Activated naive CD8-positive, alpha-beta T cell (primary cell): ENCODE results near the gene ATP1A1.

ENCODE experiments used
- H3K27ac Mint-ChIP-seq: one replicate; pipeline ENCODE4 v1.8.0; 2021; ENCODE audit warnings: mixed read lengths
- H3K27me3 Mint-ChIP-seq: one replicate; pipeline ENCODE4 v1.8.0; 2021; ENCODE audit warnings: mixed read lengths
- H3K36me3 Mint-ChIP-seq: one replicate; pipeline ENCODE4 v1.8.0; 2021; ENCODE audit warnings: mixed read lengths
- H3K4me1 Mint-ChIP-seq: one replicate; pipeline ENCODE4 v1.8.0; 2021; ENCODE audit warnings: low read depth, mixed read lengths
- H3K4me3 Mint-ChIP-seq: one replicate; pipeline ENCODE4 v1.8.0; 2021; ENCODE audit warnings: mild to moderate bottlenecking, mixed read lengths
- H3K9me3 Mint-ChIP-seq: one replicate; pipeline ENCODE4 v1.8.0; 2021; ENCODE audit warnings: low read depth, mixed read lengths

Gene ATP1A1

GRCh38 chr1:116372651-116373430, at the start of gene ATP1A1:
TSS of gene ATP1A1 (plus strand) at chr1:116373244. CDS start at chr1:116373512, 268 bp downstream.
- H3K4me1 Mint-ChIP-seq: peaks cover 40% of the 10 kb centered on the region
- no peaks in the 10 kb centered on the region for H3K9me3 Mint-ChIP-seq
- H3K27ac Mint-ChIP-seq: peak within 1 kb of the TSS; percentile 94
- peak within 1 kb of the TSS; percentile 96 for H3K4me3 Mint-ChIP-seq
- no peaks in the 10 kb centered on the region for H3K27me3 Mint-ChIP-seq
- no peaks in the 10 kb centered on the region for H3K36me3 Mint-ChIP-seq

DNA sequence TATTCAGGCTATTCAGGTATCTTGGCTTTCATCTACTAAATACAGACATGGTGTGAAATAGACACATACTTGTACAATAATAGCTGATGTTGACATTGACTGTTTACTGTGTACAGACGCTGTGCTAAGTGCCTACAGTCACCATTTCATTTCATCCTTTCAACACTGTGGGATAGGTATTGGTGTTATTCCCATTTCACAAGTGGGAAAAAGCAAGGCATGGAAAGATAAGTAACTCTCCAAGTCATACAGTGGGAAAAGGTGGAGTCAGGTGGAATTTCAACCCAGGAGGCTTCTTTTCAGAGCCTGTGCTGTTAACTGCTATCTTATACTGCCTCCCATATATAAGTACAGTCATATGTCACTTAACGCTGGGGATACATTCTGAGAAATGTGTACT, 49.6 kb upstream of the ATP1A1 start:
- Mint-ChIP-seq H3K27me3 (no peaks in the 10 kb centered on the region), H3K4me3 (no peak overlapping the region), H3K27ac (no peak overlapping the region), H3K36me3 (no peaks in the 10 kb centered on the region), H3K4me1 (peaks cover 76% of the 10 kb centered on the region), H3K9me3 (no peaks in the 10 kb centered on the region)

GRCh38 chr1:116324411-116324810, 48.6 kb upstream of the ATP1A1 start:
- Mint-ChIP-seq H3K9me3 (no peaks in the 10 kb centered on the region), H3K36me3 (no peaks in the 10 kb centered on the region), H3K4me1 (peaks cover 80% of the 10 kb centered on the region), H3K27me3 (no peaks in the 10 kb centered on the region), H3K27ac (peak overlapping the region; percentile 66), H3K4me3 (no peak overlapping the region)

GRCh38 chr1:116325104-116325503, 47.9 kb upstream of the ATP1A1 start:
- peak overlapping the region; percentile 34 for H3K4me3 Mint-ChIP-seq
- H3K27ac Mint-ChIP-seq: peak overlapping the region; percentile 66
- no peaks in the 10 kb centered on the region for H3K9me3 Mint-ChIP-seq
- H3K27me3 Mint-ChIP-seq: no peaks in the 10 kb centered on the region
- H3K4me1 Mint-ChIP-seq: peaks cover 87% of the 10 kb centered on the region
- no peaks in the 10 kb centered on the region for H3K36me3 Mint-ChIP-seq

DNA sequence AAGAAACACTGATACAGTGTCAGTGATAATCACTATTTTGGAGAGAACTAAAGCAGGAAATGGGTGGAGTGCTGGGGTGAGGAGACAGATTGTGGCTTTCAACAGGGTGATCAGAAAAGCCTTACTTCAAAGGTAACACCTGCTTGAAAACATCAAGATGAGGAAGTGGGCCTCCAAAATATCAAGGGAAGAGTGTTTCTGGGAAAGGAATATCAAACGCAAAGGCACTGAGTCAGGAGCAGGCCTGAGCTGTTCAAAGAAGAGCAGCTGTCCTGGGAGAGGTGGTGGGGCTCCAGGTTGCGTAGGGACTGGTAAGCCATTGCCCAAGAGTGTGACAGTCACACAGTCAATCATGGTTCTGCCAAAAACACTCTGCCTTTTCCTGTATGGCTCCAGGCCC, 47.1 kb upstream of the ATP1A1 start:
- H3K4me3 Mint-ChIP-seq: peak overlapping the region; percentile 69
- peaks cover 89% of the 10 kb centered on the region for H3K4me1 Mint-ChIP-seq
- no peaks in the 10 kb centered on the region for H3K27me3 Mint-ChIP-seq
- H3K27ac Mint-ChIP-seq: peak overlapping the region; percentile 96
- no peaks in the 10 kb centered on the region for H3K9me3 Mint-ChIP-seq
- H3K36me3 Mint-ChIP-seq: no peaks in the 10 kb centered on the region

DNA sequence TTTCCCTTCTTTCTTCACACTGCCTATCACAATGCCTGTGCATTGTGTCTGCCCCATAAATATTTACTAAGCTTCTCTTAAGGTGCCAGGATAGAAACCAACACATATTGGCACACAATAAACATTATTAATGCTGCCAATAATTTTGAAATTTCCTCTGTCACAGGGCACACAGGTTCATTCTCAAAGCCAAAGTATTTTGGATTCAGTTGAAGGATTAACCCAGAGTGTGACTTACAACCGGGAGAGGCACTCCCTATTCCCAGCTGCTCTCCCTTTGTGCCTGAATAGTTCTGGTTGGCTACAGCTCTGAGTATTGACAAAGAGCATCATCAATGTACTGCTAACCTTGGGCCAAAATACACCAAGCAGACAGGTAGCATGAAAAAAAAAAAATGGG, 46.6 kb upstream of the ATP1A1 start:
- no peaks in the 10 kb centered on the region for H3K27me3 Mint-ChIP-seq
- no peaks in the 10 kb centered on the region for H3K9me3 Mint-ChIP-seq
- H3K4me3 Mint-ChIP-seq: peak overlapping the region; percentile 69
- H3K4me1 Mint-ChIP-seq: peaks cover 85% of the 10 kb centered on the region
- H3K27ac Mint-ChIP-seq: peak overlapping the region; percentile 96
- no peaks in the 10 kb centered on the region for H3K36me3 Mint-ChIP-seq

DNA sequence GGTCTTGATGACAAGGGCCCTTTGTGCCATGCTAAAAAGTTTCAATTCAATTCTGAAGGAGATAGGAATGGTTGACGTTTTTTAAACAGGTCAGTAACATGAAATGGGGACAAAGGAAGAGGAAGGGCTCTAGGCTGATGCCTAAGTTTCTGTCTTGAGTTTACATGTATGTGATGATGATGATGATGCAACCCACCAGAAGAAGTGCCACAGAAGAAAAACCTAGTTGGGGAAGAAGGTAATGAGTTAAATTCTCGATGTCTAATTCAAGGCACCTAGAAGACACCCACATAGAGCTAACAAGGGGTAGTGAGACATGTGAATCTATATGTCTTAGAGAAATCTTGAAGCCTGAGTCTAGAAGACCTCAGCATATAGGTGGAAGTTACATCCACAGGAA, 44.4 kb upstream of the ATP1A1 start:
- Mint-ChIP-seq H3K36me3 (no peaks in the 10 kb centered on the region), H3K4me3 (no peak overlapping the region), H3K27ac (no peak overlapping the region), H3K27me3 (no peaks in the 10 kb centered on the region), H3K9me3 (no peaks in the 10 kb centered on the region), H3K4me1 (peaks cover 73% of the 10 kb centered on the region)

- H3K27ac Mint-ChIP-seq: no peak overlapping the region
- no peaks in the 10 kb centered on the region for H3K27me3 Mint-ChIP-seq
- no peaks in the 10 kb centered on the region for H3K36me3 Mint-ChIP-seq
- peaks cover 76% of the 10 kb centered on the region for H3K4me1 Mint-ChIP-seq
- H3K9me3 Mint-ChIP-seq: no peaks in the 10 kb centered on the region
- H3K4me3 Mint-ChIP-seq: no peak overlapping the region
Measured at GRCh38 chr1:116329524-116330341, 43.3 kb upstream of the ATP1A1 start.

- Mint-ChIP-seq H3K4me1 (peaks cover 76% of the 10 kb centered on the region), H3K27ac (no peak overlapping the region), H3K27me3 (no peaks in the 10 kb centered on the region), H3K4me3 (no peak overlapping the region), H3K9me3 (no peaks in the 10 kb centered on the region), H3K36me3 (no peaks in the 10 kb centered on the region)
Measured at GRCh38 chr1:116330342-116330652, 42.7 kb upstream of the ATP1A1 start.

DNA sequence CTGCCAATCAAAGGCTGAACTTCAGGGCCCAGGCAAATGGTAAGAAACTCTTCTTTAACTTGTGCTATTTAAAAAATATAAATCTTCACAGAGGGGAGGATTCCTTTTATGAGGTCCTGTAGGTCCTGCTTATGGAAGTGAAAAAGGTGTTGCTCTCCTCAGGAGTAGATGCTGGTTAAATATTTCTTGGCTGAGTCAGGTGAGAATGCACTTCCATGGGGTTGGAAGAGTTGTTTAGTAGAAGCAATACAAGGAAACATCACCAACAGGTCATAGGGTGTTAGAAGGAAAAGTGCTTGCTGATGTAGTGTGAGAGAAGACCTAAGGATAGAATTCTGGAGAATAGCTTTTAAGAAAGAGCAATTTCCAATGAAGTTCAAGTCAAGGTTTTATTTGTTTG, 42.2 kb upstream of the ATP1A1 start:
- no peak overlapping the region for H3K4me3 Mint-ChIP-seq
- no peaks in the 10 kb centered on the region for H3K9me3 Mint-ChIP-seq
- H3K4me1 Mint-ChIP-seq: peaks cover 72% of the 10 kb centered on the region
- H3K27ac Mint-ChIP-seq: no peak overlapping the region
- H3K27me3 Mint-ChIP-seq: no peaks in the 10 kb centered on the region
- no peaks in the 10 kb centered on the region for H3K36me3 Mint-ChIP-seq

DNA sequence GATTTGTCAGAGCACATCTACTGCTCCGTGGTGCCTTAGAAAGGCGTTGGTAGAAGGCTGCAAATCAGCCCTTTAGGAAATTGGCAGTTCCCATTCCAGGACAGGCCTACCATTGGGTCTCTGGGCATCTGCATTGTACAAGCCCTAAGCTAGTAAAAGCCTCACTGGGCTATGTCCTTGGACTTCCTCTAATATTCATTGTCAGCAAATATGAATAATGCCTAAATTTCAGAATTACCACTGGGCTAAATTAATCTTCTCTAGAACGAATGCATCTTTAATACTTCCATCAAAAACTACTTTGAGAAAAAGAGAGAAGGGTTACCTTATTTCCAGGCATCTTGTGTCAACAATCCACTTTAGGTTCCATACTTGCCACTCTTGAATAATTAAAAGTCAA, 41.5 kb upstream of the ATP1A1 start:
- Mint-ChIP-seq H3K4me1 (peaks cover 68% of the 10 kb centered on the region), H3K36me3 (no peaks in the 10 kb centered on the region), H3K27me3 (no peaks in the 10 kb centered on the region), H3K9me3 (no peaks in the 10 kb centered on the region), H3K27ac (no peak overlapping the region), H3K4me3 (no peak overlapping the region)

GRCh38 chr1:116332451-116332850, 40.6 kb upstream of the ATP1A1 start:
- Mint-ChIP-seq H3K9me3 (no peaks in the 10 kb centered on the region), H3K4me3 (no peak overlapping the region), H3K27ac (no peak overlapping the region), H3K27me3 (no peaks in the 10 kb centered on the region), H3K4me1 (peaks cover 62% of the 10 kb centered on the region), H3K36me3 (no peaks in the 10 kb centered on the region)

DNA sequence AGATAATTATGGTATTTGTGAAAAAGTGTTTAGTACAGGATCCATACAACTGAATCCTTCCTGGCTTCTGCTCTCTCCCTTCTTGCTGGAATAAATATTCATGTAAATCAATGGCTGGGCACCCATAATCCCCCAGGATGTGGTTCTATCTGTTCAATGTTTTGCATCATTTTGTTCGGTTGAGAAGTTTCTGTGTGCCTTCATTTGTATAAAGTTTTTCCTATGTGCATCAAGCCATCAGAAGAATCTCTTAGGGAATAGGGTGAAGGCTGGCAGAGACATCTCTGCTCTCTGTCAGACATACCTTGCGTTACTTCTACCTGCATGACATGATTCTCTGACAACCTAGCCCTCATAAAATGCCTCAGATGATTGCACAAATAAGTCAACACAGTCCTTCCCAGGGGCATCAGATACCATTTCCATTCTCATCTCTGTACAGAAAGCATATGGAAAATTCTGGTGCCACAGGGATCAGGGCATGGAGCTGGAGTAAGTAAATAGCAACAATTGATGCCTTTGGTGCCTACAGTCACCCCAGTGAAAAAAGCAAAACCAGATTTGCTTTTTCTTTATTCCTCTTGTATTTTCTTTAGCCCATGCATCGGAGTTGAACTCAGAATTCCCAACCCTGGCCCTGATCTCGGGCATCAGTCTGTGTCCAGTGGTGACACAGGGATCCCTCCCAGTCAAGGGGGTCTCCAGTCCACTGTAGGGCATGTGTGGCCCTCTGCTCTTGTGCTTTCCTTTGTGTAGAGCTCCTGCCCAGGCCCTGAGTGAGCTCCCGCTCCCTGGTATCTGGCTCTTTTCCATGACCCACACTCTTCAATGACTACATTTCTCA, 39.7 kb upstream of the ATP1A1 start:
- Mint-ChIP-seq H3K9me3 (no peaks in the 10 kb centered on the region), H3K27ac (no peak overlapping the region), H3K36me3 (no peaks in the 10 kb centered on the region), H3K4me3 (no peak overlapping the region), H3K27me3 (no peaks in the 10 kb centered on the region), H3K4me1 (peaks cover 52% of the 10 kb centered on the region)

DNA sequence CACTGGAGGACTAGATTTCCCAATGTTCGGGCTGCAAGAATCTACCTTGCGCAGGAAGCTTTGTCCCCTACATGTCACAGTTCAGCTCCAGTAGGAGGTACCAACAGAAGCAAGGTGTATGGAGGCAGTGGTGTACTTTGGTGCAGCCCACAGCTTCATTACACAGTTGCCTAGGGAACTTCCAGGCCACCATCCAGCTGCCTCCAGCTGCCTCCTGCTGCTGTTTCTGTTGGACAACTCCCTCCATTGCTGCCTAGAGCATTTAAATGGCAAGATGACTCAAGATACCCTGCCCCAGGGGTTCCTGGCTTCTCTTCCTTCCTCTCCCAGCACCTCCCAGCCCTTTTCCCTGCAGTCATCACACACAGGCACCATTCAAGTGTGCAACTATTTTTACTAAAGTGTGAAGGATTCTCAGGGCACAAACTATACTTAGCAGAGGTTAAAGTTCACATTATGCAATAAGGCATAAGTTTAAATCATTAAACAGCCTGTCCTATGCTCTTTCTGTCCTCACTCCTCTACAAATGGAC, 39.0 kb upstream of the ATP1A1 start:
- Mint-ChIP-seq H3K27me3 (no peaks in the 10 kb centered on the region), H3K9me3 (no peaks in the 10 kb centered on the region), H3K36me3 (no peaks in the 10 kb centered on the region), H3K27ac (no peak overlapping the region), H3K4me1 (peaks cover 46% of the 10 kb centered on the region), H3K4me3 (no peak overlapping the region)
